RWPE2 (cell line): ENCODE data around the gene ATAD3B.
A peak's percentile ranks its signal among the peaks of the same experiment; 100 is the strongest.
"Not testable (repeated sequence)": the region's sequence is repeated elsewhere in the genome, so short reads cannot be mapped to it uniquely, and the experiment has no call there.

ENCODE experiments used
- ATAC-seq: fragments of 200-7000 bp; cut with Tn5 transposase; 3 replicates; pipeline ENCODE4 v1.9.1; 2021; ENCODE audit warnings: low read depth
- DNase-seq: peaks from one replicate; pipeline ENCODE4 v3.0.0-alpha.2; 2020; ENCODE audit warnings: low spot score
- H3K27ac ChIP-seq: fragments of 450-650 bp; 2 replicates; pipeline ENCODE4 v1.5.1; 2017; ENCODE audit warnings: mild to moderate bottlenecking; ENCODE audit not compliant: poor library complexity, severe bottlenecking
- H3K27me3 ChIP-seq: fragments of 250-450 bp; sonication (Bioruptor Pico); 2 replicates; pipeline ENCODE4 v1.5.1; 2021; ENCODE audit warnings: mild to moderate bottlenecking, moderate library complexity; ENCODE audit not compliant: insufficient read depth, poor library complexity, severe bottlenecking
- H3K36me3 ChIP-seq: fragments of 250-450 bp; sonication (Bioruptor Pico); 2 replicates; pipeline ENCODE4 v1.5.1; 2020; ENCODE audit warnings: low read depth, mild to moderate bottlenecking, moderate library complexity
- H3K4me1 ChIP-seq: fragments of 250-450 bp; sonication (Bioruptor Pico); 2 replicates; pipeline ENCODE4 v1.5.1; 2021; ENCODE audit warnings: mild to moderate bottlenecking, moderate library complexity; ENCODE audit not compliant: insufficient read depth, poor library complexity, severe bottlenecking
- H3K4me3 ChIP-seq: fragments of 250-450 bp; sonication (Bioruptor Pico); 2 replicates; pipeline ENCODE4 v1.5.1; 2021; ENCODE audit warnings: mild to moderate bottlenecking, moderate library complexity; ENCODE audit not compliant: severe bottlenecking
- H3K9me3 ChIP-seq: fragments of 250-450 bp; sonication (Bioruptor Pico); 2 replicates; pipeline ENCODE4 v1.5.1; 2021; ENCODE audit warnings: mild to moderate bottlenecking, moderate library complexity; ENCODE audit not compliant: severe bottlenecking
- CTCF ChIP-seq: fragments of 450-650 bp; IDR thresholded peaks from one replicate; pipeline ENCODE4 v1.5.1; 2017; ENCODE audit warnings: mild to moderate bottlenecking, moderate library complexity; ENCODE audit not compliant: poor library complexity, severe bottlenecking

The ATAD3B gene

DNA sequence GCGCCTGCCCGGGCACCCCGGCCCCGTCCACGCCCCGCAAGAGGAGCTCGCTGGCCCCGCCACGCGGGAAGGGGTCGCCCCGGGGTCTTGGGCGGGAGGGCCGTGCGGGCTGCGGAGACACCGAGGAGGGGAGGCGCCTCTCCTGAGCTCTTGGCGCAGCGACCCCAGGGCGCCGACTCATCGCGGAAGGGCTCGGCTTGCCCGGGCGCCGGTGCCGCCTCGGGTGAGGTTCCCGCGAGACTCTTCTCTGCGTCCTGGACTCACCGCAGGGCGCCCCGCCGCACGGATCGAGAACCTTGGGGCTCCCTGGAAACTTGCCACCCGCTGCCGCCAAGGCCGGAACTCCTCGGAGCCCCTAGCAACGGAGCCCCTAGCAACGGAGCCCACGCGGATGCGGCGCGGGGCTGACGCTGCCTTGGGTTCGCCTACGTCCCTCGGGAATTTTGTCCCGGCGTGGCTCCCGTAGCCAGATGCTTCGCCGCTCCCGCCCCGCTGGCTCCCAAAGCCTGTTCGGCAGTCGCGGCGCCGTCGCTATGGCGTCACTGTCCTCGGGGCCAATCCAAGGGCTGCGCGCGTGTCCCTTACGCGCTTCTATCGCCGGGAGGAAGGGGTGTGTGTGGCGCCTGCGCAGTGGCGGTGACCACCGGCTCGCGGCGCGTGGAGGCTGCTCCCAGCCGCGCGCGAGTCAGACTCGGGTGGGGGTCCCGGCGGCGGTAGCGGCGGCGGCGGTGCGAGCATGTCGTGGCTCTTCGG is 40.1 kb downstream of the ATAD3B start, which contains the start of gene ATAD3A:
Gene ATAD3A (plus strand): TSS at position 630 of the 753 bp plus-strand sequence. CDS start 107 bp downstream, at position 737.
- no peak for TF ChIP-seq CTCF
- ATAC-seq (peak; percentile 85), DNase-seq (peak; percentile 98)
- Histone ChIP-seq H3K36me3 (peaks cover 21% of the 10 kb centered on the region), H3K27ac (peak within 1 kb of the TSS; percentile 86), H3K4me1 (no peaks in the 10 kb centered on the region), H3K9me3 (no peaks in the 10 kb centered on the region), H3K27me3 (no peaks in the 10 kb centered on the region), H3K4me3 (peak within 1 kb of the TSS; percentile 89)

- peaks cover 25% of the 10 kb centered on the region for H3K36me3 ChIP-seq
- not testable (repeated sequence) for H3K9me3 ChIP-seq, H3K27me3 ChIP-seq, H3K4me1 ChIP-seq, DNase-seq
- H3K27ac ChIP-seq, result peak overlapping the region; percentile 86
- peak overlapping the region; percentile 89 for H3K4me3 ChIP-seq
- ATAC-seq, result peak; percentile 15; the same call in 2 of the 3 replicates
Measured at GRCh38 chr1:1512425-1512824, 40.9 kb downstream of the ATAD3B start.

GRCh38 chr1:1513675-1514074 is 42.1 kb downstream of the ATAD3B start:
- H3K9me3 ChIP-seq, H3K4me1 ChIP-seq, ATAC-seq, DNase-seq, H3K4me3 ChIP-seq, H3K27me3 ChIP-seq: not testable (repeated sequence)
- H3K36me3 ChIP-seq, result peaks cover 32% of the 10 kb centered on the region
- peak overlapping the region; percentile 86 for H3K27ac ChIP-seq

DNA sequence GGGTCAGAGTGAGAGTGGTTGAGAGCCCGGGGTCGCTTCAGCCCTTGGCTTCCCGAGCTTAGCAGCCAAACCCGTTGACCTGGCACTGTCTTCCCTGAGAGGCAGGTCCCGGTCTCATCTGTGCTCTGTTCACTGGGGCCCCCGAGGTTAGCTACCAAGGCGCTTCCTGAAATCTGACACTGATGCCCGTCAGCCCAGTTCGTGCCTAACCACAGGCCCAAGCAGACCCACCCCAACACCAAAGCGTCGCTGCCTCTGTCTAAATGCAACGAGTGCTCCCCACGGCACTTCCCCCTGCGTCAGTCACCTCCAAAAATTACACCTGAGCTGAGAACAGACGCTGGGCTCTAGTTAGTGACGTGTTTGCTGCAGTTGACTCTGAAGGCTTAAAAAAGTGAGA is 42.8 kb downstream of the ATAD3B start:
- H3K9me3 ChIP-seq, H3K27me3 ChIP-seq, H3K27ac ChIP-seq, DNase-seq, H3K4me1 ChIP-seq, H3K4me3 ChIP-seq, ATAC-seq: not testable (repeated sequence)
- peaks cover 34% of the 10 kb centered on the region for H3K36me3 ChIP-seq

- not testable (repeated sequence) for ATAC-seq, H3K27me3 ChIP-seq, H3K4me1 ChIP-seq, H3K27ac ChIP-seq, H3K4me3 ChIP-seq, DNase-seq, H3K9me3 ChIP-seq
- H3K36me3 ChIP-seq, result peaks cover 47% of the 10 kb centered on the region
Measured at GRCh38 chr1:1516923-1517322, 45.4 kb downstream of the ATAD3B start.

DNA sequence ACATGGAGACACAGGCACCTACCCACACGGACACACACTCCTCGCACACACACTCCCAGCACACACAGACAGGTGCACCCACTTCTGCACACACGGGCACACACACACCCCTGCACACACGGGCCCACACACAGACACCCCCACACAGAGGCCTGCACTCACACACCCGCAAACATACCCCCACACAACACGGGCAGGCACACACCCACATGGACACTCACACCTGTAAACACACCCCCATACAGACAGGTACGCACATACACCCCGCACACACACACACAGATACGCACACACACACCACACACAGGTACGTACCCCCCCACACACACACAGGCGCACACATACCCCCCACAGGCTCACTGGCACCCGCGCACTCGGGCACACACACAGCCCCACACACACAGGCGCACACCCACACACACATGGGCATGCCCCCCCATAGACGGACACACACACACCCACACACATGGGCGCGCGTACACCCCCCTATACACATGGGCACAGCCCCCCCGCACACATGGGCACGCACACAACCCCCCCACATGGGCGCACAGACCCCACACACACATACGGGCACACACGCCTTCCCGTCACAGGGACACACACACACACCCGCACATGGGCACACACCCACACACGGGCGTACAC is 46.5 kb downstream of the ATAD3B start:
- TF ChIP-seq CTCF, result no peak
- no peaks in the 10 kb centered on the region for H3K4me1 ChIP-seq
- no peaks in the 10 kb centered on the region for H3K27me3 ChIP-seq
- H3K36me3 ChIP-seq, result peaks cover 48% of the 10 kb centered on the region
- H3K4me3 ChIP-seq, result no peak overlapping the region
- DNase-seq, result no peak
- H3K27ac ChIP-seq, result no peak overlapping the region
- no peak for ATAC-seq
- no peaks in the 10 kb centered on the region for H3K9me3 ChIP-seq

DNA sequence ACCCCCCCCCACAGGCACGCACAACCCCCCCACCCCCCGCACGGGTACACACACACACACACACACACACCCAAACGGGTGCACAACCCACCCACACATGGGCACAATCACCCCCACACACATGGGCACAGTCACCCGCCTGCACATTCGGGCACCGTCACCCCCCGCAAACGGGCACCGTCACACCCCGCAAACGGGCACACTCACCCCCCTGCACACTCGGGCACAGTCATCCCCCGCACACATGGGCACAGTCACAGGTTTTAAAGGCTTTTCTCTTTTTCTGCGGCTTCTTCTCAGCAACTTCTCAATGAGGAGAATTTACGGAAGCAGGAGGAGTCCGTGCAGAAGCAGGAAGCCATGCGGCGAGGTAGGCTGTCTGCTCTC is 47.0 kb downstream of the ATAD3B start:
- H3K9me3 ChIP-seq, result not testable (repeated sequence)
- peaks cover 48% of the 10 kb centered on the region for H3K36me3 ChIP-seq

GRCh38 chr1:1519805-1520505 is 48.4 kb downstream of the ATAD3B start:
- not testable (repeated sequence) for H3K9me3 ChIP-seq, H3K4me1 ChIP-seq, ATAC-seq, H3K27ac ChIP-seq, H3K4me3 ChIP-seq, H3K27me3 ChIP-seq, DNase-seq
- peaks cover 46% of the 10 kb centered on the region for H3K36me3 ChIP-seq

More for the DNA sequence above, 47.0 kb downstream of the ATAD3B start:
- not testable (repeated sequence) for ATAC-seq, H3K27ac ChIP-seq, H3K4me1 ChIP-seq, H3K27me3 ChIP-seq, DNase-seq, H3K4me3 ChIP-seq
